ENCODE results near the gene GPC4.
"Not testable (repeated sequence)": the region's sequence is repeated elsewhere in the genome, so short reads cannot be mapped to it uniquely, and the experiment has no call there.

The GPC4 gene

DNA sequence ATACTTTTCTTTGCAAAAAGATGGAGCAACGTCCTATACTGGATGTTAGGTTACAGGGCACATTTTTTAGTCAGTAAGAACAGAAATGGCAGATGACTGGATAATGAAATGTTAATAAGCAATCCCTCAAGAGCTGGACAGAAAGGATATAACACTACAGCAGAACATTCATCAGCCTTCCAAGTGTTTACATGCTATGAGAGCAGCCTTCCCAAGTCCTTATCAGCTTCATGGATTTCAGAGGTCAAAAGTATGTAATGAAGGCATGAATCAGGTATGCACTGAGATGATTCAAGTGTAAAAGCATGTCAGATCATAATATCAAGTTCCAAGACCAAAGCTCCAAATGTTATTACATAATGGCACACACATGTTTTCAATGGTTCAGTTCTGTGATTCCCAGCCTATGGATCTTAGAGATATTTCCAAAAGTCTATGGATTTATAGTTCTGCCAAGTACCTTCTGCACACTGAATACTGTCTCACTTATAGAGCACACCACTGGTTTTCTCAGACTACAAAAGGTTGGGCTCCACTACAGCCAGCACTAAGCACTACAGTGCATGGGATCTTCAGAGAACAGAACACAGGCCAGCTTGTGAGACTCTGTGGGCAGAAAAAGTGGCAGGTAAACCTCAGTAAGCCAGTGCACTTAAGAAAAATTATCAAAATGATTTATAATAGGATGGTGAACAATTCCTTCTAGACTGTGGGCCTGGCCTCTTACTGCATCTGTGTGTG, 49.2 kb downstream of the GPC4 start:
- DNase-seq (ENCODE audit: low spot score): no peak

DNA sequence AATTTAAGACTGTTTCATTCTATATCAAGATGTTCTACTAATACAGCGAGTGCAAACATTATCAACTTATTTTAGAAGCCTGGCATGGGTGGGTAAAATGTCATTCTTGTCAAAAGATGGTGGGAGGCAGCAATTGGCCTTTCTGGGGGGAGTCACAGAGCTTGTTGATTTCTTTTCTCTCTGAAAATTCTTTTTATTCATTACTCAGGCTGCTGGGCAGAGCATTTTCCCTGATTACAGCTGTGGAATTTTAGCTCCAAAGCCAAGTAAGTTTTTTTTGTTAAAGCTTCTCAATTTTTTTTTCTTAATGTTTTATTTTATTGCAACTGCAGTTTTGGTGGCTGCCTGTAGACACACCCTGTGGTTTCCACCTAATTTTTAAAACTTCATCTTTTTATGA, 50.4 kb downstream of the GPC4 start:
- no peak for DNase-seq (ENCODE audit: low spot score)

DNA sequence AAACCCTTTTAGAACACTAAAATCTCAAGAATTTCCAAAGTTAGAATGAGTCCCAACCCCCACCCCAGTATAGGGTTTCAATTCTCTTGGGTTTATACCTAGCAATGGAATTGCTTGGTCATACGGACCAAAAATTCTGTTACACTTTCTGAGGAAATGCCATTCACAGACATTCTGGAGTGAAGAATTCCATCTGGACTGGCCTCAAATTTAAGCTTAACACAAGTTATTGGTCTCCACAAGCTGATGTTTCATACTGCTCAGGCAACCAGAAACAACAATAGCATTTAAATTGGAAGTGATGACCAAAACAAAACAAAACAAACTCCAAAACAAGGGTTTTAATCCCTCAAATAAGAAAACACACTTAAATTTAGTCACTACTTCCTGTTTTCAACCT, 51.1 kb downstream of the GPC4 start:
- no peak for DNase-seq (ENCODE audit: low spot score)

DNA sequence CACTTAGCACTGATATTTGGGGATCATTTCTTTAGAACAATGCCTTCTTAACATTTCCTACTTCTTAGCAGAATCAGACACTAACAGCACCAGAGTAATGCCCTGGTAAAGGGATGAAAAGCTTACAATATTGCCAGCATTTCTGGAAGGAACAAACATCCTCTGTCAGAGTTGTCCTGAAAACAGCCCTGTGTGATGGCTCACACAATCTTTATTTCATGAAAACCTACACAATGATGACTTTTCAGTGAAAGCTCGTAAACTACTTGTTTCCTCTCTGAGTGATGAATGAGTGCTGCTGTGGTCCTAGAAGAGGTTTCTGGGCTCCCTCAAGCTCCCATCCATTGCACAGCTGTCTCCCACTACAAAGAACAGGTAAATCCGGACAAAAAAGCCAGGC, 52.8 kb downstream of the GPC4 start:
- no peak for DNase-seq (ENCODE audit: low spot score)

DNA sequence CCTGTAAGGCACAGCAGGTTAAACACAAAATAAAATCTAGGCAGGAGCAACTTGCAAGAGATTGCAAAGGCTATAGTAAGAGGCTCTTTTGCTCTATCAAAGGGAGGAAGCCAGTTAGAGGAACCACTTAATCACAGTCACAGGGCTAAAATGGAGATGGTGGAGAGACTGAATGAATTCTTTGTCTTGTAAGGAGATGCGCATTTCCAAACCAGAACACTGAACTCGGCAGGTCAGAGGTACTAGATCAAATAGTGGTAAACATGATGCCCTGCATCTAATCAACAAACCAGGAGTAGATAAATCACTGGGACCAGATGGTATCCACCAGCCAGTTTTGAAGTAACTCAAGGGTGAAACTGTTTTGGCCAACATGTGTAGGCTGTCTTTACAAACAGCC, 55.8 kb downstream of the GPC4 start:
- DNase-seq (ENCODE audit: low spot score): no peak

DNA sequence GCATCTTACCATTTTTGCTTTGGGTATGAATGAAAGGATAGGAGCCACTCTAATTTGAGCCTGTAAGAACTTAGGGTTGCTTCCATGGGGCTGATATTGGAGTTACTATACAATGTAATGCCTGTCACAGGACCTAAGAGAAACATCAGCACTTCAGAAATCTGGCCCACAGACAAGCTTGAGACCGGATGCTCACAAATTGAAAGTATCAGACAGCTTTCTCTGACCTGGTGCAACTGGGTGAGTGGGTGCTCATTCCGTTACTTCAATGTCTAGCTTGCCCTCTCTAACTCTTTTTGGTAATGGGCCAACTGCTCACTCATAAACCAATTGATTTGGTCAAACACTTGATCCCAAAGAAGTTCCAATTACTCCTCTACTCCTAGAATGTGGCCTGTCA, 62.1 kb downstream of the GPC4 start:
- DNase-seq (ENCODE audit: low spot score): no peak

DNA sequence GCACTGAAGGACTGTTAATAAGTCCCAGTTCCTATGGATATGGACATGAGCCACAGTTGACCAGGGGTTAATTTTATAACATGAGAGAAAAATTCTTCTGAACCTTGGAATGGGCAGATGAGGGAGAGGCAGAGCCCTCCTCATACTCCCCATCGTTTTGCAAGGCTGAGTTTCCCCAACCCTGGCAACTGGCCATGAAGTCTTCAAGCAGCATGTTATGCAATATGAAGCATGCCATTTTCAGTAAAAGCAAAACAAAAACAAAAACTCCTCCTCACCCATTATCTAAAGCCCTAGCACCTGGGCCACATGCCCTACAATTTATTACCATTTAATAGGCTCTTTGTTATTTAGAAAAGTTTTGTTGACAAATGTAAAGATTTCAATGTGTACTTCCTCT, 64.5 kb downstream of the GPC4 start:
- no peak for DNase-seq (ENCODE audit: low spot score)

DNA sequence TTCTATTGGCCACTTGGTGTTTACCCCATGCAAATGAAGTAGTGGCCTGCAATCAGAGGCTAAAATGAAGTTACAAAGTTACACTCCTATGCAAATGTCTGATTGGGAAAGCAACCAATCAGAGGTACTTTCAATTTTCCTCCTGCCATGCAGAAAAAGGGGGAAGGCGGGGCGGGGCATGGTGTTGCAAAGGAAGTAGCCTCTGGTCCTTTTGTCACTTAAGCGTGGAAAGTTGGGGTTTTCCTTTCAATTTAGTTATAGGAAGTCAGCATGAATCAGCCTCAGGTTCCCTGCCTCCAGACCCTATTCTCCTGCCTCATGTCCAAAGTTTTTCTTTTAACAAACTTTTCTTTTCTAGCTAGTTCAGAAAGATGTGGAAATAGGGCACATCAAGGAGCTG, 69.3 kb downstream of the GPC4 start:
- DNase-seq (ENCODE audit: low spot score): no peak

DNA sequence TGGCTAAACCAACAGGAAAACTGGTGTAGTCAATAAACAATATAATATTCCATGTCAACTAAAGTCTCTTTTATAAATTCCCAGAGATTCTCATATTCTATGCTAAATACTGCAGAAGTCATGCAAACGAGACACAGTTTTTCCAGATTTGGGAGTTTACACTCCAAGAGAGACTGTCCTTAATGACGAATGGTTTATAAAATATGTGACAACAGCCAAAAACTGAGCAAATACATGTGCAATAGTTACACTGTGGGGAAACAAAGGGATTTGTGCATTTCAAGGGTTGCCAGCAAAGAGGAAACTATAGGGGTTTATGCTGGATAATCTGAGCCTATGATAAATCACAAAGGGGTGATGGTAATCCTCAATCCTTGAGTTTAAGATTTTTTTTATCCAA, 75.7 kb downstream of the GPC4 start:
- no peak for DNase-seq (ENCODE audit: low spot score)

DNA sequence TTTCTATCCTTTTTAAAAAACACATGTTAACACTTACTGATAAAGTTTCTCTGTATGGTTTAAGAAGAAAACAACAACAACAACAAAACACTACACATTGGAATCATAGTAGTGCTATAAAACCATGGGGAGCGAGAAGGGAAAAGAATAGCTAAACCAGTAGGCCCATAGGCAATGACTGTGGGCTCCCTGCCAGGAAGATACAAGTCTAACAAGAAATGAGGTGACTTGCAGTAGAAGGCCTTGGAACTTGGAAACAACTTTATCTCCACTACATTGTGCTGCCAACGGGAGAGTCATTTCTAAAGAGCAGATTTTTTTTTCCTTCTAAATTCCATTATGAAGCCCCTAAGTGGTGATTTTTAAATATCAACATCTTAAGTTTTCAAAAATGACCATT, 78.0 kb downstream of the GPC4 start:
- no peak for DNase-seq (ENCODE audit: low spot score)

DNA sequence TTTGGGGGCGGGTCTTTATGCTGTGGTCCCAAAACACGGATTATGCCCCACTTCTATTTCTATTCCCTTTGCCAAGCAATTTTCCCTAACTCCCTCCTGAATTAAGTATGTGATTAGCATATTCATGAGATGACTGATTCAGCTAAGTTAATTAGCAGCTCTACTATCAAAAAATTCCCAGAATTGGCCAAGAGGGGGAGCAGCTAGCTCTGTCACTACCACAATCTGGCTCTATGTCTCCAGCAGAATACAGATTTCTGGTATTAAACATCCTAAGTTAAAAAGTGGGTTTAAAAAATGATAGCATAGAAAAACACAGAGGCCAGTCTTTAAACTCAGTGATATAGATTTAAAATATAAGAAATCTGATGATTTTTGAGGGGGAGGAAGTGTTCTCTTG, 80.3 kb downstream of the GPC4 start:
- DNase-seq (ENCODE audit: low spot score): no peak

DNA sequence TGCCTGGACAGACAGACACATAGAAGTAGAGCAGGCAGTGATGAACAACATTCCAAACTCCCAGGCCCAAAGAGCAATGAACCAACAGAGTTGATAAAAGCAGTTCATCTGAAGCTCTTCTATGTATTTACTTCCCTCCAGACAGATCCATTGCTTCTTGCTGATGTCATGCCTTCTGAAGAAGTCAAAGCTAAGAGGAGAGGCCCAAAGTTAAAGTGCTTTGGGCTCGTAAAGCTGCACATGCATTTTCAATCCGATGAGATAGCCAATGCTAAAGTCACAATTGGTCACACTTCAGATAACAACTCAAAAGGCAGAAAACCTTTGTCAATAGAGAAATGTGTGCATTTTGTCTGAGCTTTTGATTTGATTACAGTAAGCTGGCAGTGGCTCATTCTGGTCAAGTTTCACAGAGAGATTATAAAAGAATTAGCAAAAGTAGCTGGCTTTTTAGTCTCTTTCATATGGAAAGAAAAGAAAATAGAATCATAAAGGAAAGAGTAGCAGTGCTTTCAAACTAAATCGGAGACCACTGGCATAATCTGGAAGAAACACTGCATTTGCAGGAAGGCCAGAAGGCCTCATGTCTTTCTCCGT, 82.0 kb downstream of the GPC4 start:
- no peak for DNase-seq (ENCODE audit: low spot score)

DNA sequence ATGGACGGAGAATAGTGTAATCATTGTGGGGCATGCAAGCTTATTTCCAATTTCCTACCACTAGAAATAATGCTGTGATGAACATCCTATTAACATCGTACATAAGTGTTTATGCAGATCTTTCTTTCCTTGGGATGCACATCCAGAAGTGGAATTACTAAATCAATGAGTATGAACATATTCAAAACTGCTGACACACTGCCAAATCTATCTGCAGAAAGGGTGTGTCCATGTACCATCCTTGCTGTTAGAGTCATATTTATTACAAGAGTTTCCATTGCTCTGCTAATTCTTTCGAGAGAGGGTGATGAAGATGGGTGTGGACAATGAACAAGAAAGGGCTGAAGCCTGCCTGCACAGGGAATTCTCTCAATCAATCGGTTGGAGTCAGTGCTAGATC, 82.6 kb downstream of the GPC4 start:
- DNase-seq (ENCODE audit: low spot score): no peak

DNA sequence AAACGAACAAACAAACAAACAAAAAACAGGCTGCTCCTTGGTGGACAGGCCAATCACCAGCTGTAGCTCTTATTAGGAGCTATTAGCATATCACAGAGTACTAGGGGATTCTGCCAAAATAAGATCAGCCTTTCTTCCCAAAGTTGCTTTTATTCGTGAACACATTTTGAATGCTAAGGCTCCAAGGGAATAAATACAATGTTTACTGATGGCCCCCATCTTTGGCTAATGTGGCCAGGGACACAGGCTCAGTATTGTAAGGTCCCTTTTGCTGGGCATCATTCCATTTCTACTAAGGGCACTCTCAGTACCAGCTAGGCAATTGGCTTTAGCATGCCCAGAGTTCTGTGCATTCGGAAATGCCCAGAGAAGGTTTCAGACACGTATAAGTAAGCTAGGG, 84.3 kb downstream of the GPC4 start:
- no peak for DNase-seq (ENCODE audit: low spot score)

DNA sequence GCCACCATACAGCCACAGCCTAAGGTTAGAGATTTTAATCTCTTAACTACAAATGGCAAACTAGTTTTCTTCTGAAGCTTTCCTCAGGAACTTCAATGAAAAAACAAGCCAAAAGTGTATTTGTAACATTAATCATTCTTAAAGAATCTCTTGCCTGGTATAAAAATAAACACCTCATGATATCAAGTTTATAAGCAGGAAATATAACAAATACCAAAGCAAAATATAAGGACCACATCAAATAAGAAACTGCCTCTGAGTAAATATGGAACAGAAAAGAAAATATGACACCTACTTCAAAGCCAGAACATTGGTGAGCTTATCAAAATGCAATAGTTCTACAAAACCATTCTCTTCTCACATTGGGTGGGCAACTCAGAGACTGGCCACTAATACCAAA, 89.9 kb downstream of the GPC4 start:
- no peak for DNase-seq (ENCODE audit: low spot score)

DNA sequence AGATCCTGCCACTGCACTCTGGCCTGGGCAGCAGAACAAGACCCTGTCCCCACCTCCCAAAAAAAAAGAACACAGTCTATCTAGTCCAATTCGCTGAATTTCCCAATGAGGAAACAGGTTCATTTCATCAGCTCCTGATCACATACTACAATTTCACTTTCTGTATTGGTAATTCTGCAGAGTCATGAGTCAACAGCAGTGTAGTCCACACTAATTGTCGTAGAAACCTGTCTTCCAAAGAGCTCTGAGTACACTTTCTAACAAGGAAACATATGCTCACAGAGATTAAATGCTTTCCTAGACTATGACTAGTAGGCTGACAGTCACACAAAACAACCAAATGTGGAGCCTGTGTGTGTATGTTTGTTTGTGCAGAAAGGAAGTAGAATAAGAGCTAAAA, 91.9 kb downstream of the GPC4 start:
- DNase-seq (ENCODE audit: low spot score): no peak

DNA sequence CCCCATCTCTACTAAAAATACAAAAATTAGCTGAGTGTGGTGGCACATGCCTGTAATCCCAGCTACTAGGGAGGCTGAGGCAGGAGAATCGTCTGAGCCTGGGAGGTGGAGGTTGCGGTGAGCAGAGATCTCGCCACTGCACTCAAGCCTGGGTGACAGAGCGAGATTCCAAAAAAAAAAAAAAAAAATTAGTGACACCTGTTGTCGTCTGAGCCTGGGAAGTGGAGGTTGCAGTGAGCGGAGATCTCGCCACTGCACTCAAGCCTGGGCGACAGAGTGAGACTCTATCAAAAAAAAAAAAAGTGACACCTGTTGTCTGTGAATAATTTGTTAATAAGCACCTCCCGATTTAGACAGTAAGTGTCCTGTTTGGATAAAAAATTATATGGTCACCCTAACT, 93.0 kb downstream of the GPC4 start:
- not testable (repeated sequence) for DNase-seq (ENCODE audit: low spot score)

DNA sequence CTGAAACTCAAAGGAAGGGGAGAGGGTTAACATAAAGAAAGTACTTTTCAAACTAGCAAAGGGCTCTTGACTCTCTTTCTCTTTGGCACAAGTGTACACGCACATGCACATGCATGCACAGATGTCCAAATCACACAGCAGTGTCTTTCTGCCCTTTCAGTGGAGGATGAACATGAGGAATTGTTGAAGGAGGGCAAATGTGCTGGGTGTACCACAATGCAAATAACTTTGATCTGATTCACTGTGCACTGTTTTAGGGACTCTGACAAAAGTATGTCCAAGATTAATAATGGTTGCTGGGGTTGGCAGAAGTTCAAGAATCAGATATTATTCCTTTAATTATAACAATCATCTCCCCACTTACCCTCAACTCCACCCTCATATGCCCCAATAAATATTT, 93.8 kb downstream of the GPC4 start:
- no peak for DNase-seq (ENCODE audit: low spot score)

DNA sequence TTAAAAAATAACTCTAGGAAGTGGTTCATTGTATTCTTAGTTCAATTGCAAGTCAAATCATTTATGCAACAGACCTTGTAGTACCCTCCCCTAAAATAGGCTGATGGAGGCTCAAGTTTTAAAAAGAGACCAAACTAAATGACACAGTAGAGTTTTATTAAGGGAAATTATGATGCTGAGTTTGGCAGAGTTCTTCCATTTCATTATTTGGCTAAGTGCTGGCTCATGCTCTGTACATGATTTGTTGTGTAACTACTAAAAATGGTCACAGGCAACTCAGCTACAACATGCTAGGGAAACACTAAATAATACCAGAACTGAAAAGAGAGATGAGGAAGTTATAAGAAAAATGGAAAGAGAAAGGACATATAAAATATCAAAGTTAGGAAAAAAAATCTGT, 101.0 kb downstream of the GPC4 start:
- no peak for DNase-seq (ENCODE audit: low spot score)

DNA sequence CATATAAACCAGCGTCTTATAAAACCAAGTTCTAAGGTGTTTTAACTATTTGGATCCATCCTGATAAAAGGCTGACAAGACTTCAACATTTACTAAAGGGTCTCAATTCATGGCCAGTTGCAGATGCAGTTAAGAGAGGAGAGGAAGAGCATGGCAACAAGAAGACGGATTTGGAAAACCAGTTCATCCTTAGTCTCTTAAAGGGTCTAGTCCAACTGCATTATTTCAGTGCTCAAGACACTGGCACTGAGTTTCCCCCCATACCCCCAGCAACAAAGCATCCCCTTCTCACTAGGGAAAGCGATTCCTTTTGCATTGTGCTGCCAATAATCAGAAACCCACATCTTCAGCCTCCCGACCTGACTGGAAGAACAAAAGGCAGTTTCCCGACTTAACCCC, 106.8 kb downstream of the GPC4 start:
- no peak for DNase-seq (ENCODE audit: low spot score)

DNA sequence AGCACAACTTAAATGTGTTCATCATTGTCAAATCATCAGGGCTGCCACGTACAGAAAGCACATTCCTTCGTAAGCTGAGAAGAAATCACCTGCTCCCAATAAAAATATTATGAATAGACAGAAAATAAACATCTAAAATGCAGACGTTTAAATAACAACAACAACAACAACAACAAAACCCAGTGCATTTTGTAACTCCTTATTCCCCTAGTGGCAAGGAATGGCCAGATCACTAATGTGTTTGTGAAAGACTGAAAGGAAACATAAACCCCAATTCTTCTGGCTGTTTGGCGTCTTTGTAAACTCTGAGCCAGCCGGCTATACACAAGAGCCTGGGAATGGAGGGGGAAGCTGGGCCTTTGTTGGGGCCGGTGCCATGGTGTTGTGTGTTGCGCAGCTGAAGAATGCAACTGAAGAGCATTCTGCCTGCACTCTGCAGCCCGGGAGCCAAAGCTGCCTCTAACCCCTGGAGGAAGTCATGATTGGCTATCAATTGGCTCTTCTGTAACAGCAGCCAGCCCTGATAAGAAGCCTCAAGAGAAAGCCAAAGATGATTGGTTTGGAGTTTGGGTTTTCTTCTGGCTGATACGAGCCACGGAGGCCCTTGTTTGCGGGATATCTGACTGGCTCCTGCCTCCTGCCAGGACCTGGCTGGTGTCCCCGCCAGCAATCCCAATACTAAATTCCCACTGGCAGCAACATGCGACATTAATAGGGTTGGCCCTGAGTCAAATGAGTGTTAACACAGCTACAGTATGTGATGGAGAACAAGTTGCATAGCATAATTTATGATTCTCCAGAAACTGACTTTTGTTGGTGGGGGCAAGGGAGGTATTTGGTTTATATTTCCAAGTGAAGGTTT, 107.4 kb downstream of the GPC4 start:
- DNase-seq (ENCODE audit: low spot score): peak; percentile 74

DNA sequence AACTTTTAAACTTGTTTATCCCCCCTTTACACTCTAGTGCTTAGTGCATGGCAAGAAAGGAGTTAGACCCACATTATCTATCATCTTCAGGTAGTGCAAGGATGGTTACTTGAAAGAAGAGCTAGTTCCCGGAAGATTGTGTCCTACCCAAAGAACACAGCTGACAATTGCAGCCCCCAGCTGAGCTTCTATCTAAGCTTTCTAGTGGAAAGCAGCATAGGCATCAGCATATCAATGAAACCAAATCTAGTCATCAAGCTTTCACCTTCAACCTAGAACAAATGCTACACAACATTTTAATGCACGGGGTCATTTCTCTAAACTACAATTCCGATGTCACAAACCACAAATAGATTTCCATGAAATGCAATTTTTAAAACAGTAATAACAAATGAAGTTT, 108.2 kb downstream of the GPC4 start:
- no peak for DNase-seq (ENCODE audit: low spot score)

DNA sequence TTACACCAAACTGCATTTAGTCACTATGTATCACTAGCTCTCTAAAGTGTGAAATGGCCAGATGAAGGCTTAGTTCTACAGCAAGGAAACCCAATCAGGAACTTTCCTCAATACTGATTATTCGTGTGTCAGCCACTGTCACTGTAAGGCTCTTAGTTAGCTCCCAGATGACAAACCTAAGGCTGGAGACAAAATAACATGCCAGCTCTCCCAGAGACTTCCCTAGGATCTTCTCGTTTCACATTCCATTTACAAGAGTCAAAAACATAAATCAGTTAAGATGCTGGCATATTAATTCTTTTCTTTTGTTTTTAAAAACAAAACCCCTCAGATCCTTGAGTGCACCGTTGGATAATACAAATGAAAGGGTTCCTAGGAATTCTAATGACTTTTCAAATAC, 109.0 kb downstream of the GPC4 start:
- no peak for DNase-seq (ENCODE audit: low spot score)
